AG04449 (cell line): Measurements from ENCODE around the gene POMT1.

ENCODE experiments used
- CTCF ChIA-PET: fragments of 350-600 bp; formaldehyde crosslinking; extraction: SDS; loops from one replicate; lab custom pipeline; 2021; ENCODE audit warnings: antibody characterized with exemption; lab: Yijun Ruan, JAX
- POLR2A ChIA-PET: fragments of 400-600, 350-600 bp; formaldehyde crosslinking; extraction: SDS; loops from one replicate; lab custom pipeline; 2020; ENCODE audit warnings: antibody characterized with exemption, inconsistent platforms; lab: Yijun Ruan, JAX
- DNase-seq: peaks from one replicate; pipeline ENCODE4 v3.0.0-alpha.2; 2010; ENCODE audit warnings: low read depth, low spot score
- H3K4me3 ChIP-seq: 2 replicates; pipeline ENCODE4 v1.5.1; 2011; ENCODE audit warnings: low read depth, mild to moderate bottlenecking, control low read depth, low read length
- TF ChIP-seq, protein P1 (sequence below): IDR thresholded peaks from one replicate; pipeline ENCODE4 v1.5.1; 2011; ENCODE audit warnings: mild to moderate bottlenecking, moderate library complexity, low read length, control low read depth, inconsistent platforms; ENCODE audit not compliant: insufficient read depth; ENCODE audit errors: missing control alignments

The POMT1 gene

DNA sequence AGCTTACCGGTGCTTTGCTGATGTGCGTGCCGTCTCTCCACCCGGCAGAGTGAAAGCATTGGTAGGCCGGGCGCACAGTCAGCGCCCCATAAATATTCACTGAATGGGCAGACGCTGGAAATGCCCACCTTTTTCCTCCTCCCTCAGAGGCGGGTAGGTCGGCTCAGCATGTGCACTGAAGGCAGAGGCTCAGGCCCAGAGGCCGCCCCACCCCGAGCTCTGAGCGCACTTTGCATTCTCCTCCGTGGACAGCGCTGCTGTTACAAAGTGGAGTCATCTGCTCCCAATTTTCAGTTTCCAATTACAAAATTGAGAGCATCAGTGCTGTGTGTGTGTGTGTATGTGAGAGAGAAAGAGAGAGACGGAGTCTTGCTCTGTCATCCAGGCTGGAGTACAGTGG lies 17.8 kb downstream of the POMT1 start:
- ChIA-PET CTCF (interaction anchor here (1.0 to 1.1 kb wide), 2 partner anchors 220 to 342 kb away, joined by 3 to 4 read pairs; partner anchors contain the start of gene RAPGEF1), POLR2A (no interaction called here)
- TF ChIP-seq, protein P1, sequence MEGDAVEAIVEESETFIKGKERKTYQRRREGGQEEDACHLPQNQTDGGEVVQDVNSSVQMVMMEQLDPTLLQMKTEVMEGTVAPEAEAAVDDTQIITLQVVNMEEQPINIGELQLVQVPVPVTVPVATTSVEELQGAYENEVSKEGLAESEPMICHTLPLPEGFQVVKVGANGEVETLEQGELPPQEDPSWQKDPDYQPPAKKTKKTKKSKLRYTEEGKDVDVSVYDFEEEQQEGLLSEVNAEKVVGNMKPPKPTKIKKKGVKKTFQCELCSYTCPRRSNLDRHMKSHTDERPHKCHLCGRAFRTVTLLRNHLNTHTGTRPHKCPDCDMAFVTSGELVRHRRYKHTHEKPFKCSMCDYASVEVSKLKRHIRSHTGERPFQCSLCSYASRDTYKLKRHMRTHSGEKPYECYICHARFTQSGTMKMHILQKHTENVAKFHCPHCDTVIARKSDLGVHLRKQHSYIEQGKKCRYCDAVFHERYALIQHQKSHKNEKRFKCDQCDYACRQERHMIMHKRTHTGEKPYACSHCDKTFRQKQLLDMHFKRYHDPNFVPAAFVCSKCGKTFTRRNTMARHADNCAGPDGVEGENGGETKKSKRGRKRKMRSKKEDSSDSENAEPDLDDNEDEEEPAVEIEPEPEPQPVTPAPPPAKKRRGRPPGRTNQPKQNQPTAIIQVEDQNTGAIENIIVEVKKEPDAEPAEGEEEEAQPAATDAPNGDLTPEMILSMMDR = no peak
- no peak for DNase-seq
- no peak overlapping the region for H3K4me3 ChIP-seq

DNA sequence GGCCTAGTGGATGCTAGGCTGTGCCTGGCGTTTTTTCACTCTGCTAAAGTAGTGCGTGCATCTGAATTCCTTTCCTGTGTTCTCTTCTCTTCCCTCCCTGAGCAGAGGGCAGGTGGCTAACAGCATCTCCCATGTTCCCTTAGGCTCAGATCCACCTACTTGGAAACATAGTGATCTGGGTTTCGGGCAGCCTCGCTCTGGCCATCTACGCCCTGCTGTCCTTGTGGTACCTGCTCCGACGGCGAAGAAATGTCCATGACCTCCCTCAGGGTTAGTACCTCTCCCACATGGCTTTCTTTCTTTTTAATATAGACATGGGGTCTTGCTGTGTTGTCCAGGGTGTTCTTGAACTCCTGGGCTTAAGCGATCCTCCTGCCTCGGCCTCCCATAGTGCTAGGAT lies 18.5 kb downstream of the POMT1 start:
- ChIA-PET CTCF (no interaction called here), POLR2A (no interaction called here)
- no peak overlapping the region for H3K4me3 ChIP-seq
- TF ChIP-seq, protein P1 = no peak
- DNase-seq = no peak

DNA sequence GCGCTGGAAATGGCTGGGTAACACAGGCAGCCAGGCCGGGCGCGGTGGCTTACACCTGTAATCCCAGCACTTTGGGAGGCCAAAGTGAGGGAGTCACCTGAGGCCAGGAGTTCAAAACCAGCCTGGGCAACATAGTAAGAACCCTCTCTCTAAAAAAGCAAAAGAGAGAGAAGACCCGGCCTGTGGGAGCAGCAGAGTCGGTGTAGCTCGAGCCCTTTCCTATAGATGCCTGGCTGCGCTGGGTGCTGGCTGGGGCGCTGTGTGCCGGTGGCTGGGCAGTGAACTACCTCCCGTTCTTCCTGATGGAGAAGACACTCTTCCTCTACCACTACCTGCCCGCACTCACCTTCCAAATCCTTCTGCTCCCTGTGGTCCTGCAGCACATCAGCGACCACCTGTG lies 19.1 kb downstream of the POMT1 start:
- no peak overlapping the region for H3K4me3 ChIP-seq
- ChIA-PET POLR2A (no interaction called here), CTCF (no interaction called here)
- TF ChIP-seq, protein P1 = no peak
- no peak for DNase-seq

DNA sequence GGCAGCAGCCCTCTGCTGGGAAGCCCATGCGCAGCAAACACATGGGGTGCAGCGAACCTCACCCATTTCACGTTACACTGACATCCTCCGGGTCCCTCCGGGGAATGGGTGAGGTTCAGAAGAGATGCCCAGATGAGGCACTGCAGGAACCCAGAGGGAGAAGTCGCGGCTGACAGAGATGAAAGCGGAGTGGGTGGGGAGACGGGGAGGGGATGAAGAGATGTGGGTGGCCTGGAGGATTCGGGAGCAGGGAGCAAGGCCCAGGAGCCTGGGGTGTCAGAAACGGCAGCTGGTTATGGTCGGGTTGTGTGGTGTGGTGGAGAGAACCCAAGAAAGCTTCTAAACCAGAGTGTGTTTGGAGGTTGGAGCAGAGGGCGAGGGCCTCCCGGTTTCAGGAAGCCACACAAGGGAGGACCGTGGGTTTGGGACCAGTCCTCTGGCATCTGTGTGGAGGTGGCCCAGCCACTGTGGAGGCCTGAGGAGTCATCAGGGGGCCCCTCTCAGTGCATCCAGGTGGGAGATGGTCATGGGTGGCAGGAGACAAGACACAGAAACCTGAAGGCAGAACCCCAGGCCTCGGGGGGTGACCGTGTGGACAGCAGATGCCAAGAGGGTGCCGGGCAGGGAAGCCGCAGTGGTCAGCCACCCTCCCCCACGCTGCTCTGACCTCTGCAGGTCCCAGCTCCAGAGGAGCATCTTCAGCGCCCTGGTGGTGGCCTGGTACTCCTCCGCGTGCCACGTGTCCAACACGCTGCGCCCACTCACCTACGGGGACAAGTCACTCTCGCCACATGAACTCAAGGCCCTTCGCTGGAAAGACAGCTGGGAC lies 19.8 kb downstream of the POMT1 start:
- H3K4me3 ChIP-seq = no peak overlapping the region
- DNase-seq = no peak
- ChIA-PET CTCF (interaction anchor here (1.0 kb wide), 1 partner anchor 218 kb away, joined by 3 read pairs; the partner anchor contains the start of gene RAPGEF1), POLR2A (no interaction called here)
- TF ChIP-seq, protein P1 = no peak

DNA sequence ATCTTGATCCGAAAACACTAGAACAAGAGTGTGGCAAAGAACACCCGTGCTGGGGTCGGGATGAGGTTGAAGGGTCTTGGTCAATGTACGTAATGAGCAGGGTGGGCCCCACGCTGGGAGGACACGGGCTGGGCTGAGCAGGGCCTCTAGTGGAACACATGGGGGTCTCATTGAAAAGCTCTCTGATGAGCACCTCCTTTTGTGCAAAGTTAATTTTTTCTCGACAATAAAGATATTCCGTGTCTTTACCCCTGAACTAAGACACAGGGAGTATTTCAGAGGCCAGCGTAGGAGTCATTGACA lies 20.3 kb downstream of the POMT1 start:
- ChIA-PET POLR2A (no interaction called here), CTCF (interaction anchor here (1.0 to 1.2 kb wide), 2 partner anchors 173 to 217 kb away, joined by 3 to 5 read pairs; partner anchors contain the start of gene RAPGEF1)
- DNase-seq = no peak
- TF ChIP-seq, protein P1 = no peak
- H3K4me3 ChIP-seq = no peak overlapping the region

DNA sequence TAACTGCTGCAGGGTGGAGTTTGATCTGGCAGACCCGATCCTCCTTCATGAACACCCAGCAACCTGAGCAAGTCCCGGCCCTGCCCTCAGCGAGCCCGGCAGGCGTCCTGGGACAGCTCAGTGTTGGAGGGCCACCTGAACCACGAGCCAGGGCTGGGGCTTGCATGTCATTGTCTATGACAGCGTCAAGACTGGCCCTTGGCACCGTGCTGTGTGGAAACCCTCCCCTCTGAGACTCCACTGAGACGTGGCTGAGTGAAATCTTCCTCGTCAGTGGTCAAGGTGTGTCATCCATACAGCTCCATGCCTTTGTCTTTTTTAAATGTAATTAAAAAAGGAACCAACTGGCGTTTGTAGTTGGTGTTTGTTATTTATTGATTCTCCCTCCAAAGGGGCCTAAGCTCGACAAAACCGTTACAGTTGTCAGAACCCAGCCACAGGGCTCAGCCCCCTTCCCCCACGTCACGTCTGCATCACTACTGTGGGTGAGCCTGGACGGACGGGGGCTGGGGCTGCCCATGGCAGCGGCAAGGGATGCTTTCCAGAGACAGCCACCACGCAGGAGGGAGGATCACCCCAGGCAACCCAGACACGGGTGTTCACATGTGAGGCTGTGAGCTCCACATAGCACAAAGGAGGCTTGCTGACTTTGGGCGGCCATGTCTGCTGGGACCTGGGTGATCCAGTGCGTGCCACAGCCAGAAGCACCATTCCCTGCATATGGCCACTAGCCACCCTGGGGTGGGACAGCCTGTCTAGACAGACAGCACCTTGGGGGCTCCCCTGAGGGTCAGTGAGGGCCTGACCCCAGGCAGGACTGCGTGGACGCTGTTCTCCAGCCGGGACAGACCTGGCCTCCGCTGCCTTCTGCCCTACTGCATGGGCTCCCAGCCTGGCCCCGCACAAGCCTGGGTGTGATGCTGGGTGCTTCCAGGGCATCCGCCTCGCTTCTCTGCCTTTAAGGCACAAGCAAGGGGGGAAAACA lies 21.0 kb downstream of the POMT1 start:
- POLR2A ChIA-PET = no interaction called here
- CTCF ChIA-PET = interaction anchor here (1.0 to 1.2 kb wide), 2 partner anchors 174 to 216 kb away, joined by 3 to 5 read pairs; partner anchors contain the start of gene RAPGEF1
- DNase-seq = no peak
- no peak overlapping the region for H3K4me3 ChIP-seq
- TF ChIP-seq, protein P1 = no peak
